Epithelial cell of proximal tubule (primary cell): ENCODE measurements around the gene UPK1A. TPM values are rescaled to one million over a fixed set of nuclear protein-coding genes. Genes with fewer than 3 reads are reported as not detected.

ENCODE experiments used
- DNase-seq: peaks from one replicate; pipeline ENCODE4 v3.0.0-alpha.2; 2011; ENCODE audit warnings: low read depth
- H3K4me3 ChIP-seq: 2 replicates; pipeline ENCODE4 v1.5.1; 2011; ENCODE audit warnings: low read depth, mild to moderate bottlenecking, low read length
- total RNA-seq: library from RNA; depleted of rRNA; stranded (reverse); fragments of >200 nt; gene quantifications from 2 replicates; pipeline ENCODE4 v1.2.3, GENCODE V29; 2015
- TF ChIP-seq, protein P1 (sequence below): conservative IDR thresholded peaks from 2 replicates; pipeline ENCODE4 v1.5.1; 2012; ENCODE audit warnings: low read depth, mild to moderate bottlenecking, low read length

UPK1A gene
- total RNA-seq, 1 donor from 2014 or later = not detected

DNA sequence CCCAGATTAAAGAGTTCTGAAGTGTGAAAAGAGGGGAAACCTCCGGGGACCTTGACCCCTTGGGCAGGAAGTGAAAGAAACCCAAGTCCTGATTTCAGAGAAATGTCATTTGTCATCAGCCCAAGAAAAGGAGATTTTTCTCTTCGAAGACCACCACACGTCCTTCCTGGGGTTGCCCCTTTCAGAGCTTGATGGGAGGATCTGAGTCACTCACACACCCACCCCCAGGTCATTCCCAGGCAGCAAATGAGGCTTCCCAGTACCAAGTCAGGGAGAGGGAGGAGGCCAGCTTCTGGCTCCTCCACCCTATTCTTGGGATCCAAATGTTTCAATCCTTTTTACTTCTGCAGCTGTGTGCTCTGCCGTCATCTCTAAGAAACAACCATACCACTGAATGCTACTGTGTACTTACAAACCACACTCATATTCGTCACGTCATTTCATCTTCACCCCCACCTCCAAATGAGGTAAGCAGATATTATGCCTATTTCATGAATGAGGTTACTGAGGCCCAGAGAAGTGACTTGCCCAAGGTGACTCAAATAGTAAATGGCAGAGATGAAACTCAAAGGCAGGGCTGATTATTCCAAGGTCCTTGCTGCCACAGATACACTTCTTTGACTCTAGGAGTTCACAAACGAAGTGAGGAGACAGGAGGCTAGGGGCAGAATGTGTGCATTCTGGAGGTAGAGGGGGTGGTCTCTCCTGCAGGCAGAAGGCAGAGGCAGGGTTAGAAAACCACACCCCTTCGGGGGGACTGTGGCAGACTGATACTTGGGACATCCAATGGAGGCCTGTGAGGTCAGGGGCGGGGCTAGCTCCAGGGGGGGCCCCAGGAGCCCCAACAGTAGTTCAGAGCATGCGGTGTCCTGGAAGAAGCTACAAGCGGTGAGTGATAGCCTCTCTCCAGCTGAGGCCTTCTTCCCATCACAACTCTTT, 46.5 kb downstream of the UPK1A start:
- TF ChIP-seq, protein P1, sequence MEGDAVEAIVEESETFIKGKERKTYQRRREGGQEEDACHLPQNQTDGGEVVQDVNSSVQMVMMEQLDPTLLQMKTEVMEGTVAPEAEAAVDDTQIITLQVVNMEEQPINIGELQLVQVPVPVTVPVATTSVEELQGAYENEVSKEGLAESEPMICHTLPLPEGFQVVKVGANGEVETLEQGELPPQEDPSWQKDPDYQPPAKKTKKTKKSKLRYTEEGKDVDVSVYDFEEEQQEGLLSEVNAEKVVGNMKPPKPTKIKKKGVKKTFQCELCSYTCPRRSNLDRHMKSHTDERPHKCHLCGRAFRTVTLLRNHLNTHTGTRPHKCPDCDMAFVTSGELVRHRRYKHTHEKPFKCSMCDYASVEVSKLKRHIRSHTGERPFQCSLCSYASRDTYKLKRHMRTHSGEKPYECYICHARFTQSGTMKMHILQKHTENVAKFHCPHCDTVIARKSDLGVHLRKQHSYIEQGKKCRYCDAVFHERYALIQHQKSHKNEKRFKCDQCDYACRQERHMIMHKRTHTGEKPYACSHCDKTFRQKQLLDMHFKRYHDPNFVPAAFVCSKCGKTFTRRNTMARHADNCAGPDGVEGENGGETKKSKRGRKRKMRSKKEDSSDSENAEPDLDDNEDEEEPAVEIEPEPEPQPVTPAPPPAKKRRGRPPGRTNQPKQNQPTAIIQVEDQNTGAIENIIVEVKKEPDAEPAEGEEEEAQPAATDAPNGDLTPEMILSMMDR = no peak
- no peak overlapping the region for H3K4me3 ChIP-seq
- DNase-seq = no peak

DNA sequence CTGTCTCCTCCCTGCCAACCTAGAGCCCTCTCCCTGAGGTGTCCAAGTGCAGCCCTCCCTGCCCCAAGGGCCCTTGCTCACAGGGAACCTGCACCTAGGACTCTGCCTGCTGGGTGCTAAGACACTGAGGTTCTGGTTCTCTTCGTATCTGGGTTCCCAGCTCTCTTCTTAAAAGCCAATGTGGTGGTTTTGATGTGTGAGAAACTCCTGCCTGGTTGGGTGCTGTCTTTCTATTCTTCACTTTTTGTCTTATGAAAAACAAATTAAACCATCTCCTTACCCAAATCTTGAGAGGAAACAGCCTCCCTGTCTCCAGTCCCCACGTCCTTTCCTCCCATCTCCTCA, 47.2 kb downstream of the UPK1A start:
- TF ChIP-seq, protein P1 = no peak
- DNase-seq = no peak
- no peak overlapping the region for H3K4me3 ChIP-seq

DNA sequence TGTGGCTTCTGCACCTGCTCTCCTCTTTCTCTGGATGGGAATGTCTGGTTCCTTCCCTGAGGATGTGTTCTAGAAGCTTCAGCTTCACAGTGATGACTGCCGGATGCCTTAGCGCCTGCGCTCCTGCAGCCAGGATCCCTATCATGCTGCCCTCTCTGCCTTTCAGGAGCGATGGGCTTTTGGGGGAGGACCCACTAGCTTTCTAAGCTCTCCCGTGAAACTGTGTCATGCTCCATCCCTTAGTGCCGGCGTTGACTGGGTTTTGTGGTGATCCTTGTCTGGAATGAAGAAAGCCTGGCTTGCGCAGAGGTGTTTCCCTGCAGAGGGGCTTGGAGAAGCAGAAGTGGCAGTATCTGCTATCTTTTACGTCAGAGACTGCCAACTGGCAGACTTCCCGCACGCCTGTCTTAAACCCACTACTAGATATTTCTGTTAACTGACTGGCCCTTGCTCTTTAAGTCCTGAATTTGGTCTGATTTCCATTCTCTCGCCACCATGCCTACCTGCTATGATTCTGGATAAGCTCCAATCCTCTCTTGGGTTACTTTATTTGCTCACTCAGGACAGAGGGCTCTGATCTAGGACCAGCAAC, 47.7 kb downstream of the UPK1A start:
- no peak for DNase-seq
- TF ChIP-seq, protein P1 = no peak
- H3K4me3 ChIP-seq = no peak overlapping the region

DNA sequence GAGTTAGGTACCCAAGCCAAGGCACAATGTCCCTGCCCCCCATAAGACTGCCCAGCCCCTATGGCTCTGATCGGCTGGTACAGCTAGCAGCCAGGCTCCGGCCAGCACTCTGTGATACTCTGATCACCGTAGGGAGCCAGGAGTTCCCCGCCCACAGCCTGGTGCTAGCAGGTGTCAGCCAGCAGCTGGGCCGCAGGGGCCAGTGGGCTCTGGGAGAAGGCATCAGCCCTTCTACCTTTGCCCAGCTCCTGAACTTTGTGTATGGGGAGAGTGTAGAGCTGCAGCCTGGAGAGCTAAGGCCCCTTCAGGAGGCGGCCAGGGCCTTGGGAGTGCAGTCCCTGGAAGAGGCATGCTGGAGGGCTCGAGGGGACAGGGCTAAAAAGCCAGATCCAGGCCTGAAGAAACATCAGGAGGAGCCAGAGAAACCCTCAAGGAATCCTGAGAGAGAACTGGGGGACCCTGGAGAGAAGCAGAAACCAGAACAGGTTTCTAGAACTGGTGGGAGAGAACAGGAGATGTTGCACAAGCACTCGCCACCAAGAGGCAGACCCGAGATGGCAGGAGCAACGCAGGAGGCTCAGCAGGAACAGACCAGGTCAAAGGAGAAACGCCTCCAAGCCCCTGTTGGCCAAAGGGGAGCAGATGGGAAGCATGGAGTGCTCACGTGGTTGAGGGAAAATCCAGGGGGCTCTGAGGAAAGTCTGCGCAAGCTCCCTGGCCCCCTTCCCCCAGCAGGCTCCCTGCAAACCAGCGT, 48.5 kb downstream of the UPK1A start:
- no peak for DNase-seq
- TF ChIP-seq, protein P1 = no peak

DNA sequence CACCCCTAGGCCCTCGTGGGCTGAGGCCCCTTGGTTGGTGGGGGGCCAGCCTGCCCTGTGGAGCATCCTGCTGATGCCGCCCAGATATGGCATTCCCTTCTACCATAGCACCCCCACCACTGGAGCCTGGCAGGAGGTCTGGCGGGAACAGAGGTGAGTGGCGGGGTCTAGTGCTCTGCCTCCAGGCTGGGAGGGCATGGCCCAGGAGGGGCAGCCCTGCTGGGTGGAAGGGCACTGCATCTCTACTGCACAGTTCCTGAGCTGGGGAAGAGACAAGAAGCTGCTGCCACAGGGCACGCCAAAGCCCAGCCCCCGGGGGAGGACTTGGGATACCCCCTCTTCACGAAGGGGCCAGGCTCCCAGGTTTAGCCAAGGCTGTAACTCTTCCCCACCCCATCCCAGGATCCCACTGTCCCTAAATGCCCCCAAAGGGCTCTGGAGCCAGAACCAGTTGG, 49.1 kb downstream of the UPK1A start:
- H3K4me3 ChIP-seq = peak overlapping the region; percentile 78
- no peak for DNase-seq
- TF ChIP-seq, protein P1 = no peak

More for the DNA sequence above, 48.5 kb downstream of the UPK1A start:
- H3K4me3 ChIP-seq = no peak overlapping the region

DNA sequence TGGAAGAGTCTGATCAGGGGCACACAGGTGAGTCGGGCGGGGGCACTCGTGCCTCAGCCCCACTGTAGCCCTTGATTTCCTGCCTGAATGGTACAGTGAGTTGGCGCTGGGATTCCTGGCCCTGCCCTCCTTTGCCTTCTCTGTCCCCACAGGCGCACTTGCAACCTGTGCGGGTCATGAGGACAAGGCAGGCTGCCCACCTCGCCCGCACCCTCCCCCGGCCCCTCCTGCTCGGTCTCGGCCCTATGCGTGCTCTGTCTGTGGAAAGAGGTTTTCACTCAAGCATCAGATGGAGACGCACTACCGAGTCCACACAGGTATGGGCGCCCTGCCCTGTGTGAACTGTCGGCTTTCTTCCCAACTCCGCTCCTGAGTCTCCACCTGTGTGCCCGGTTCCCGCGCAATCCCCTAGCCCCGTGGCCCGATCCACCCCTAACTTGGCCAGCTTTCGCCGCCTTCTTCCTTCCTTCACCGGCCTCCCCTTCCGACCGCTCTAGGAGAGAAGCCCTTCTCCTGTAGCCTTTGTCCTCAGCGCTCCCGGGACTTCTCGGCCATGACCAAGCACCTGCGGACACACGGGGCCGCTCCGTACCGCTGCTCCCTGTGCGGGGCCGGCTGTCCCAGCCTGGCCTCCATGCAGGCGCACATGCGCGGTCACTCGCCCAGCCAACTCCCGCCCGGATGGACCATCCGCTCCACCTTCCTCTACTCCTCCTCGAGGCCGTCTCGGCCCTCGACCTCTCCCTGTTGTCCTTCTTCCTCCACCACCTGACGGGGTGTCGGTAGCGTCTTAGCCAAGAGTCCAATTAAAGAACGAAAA, 49.9 kb downstream of the UPK1A start:
- peak overlapping the region; percentile 78 for H3K4me3 ChIP-seq
- no peak for DNase-seq
- TF ChIP-seq, protein P1 = no peak
